Stomach (tissue), 4 donors: ENCODE measurements around the gene TMEM151B.

Experiments
- CTCF ChIP-seq, 7 experiments: fragments of 450-650 bp in 4 of 7; fragments of 200-600 bp in 3 of 7; sonication (generic) in 3 of 7; IDR thresholded peaks; one replicate each; pipeline ENCODE4 v1.5.1; 2016 to 2019; ENCODE audit warnings: antibody characterized with exemption in 7 of 7, control low read depth in 2 of 7, mild to moderate bottlenecking in 1 of 7
- POLR2A ChIP-seq, 4 donors: fragments of 450-650 bp; IDR thresholded peaks; one replicate each; pipeline ENCODE4 v1.6.1; 2016; ENCODE audit warnings: antibody characterized with exemption in 4 of 4, control low read depth in 2 of 4, mild to moderate bottlenecking in 1 of 4, moderate library complexity in 1 of 4

- no peak for TF ChIP-seq CTCF (IDR thresholded peaks at IDR 0.05)
- no peak for TF ChIP-seq POLR2A (IDR thresholded peaks at IDR 0.05)
Measured at GRCh38 chr6:44243345-44243744, 26.9 kb upstream of the TMEM151B start.
